Activated T-cell treated with anti-CD3 and anti-CD28 coated beads, Interleukin-2, amount 50 U/mL, for 4 hours (primary cell): ENCODE results near the gene MFSD6. TPM values are rescaled to one million over a fixed set of nuclear protein-coding genes. Genes with fewer than 3 reads are reported as not detected.

Experiments
- ATAC-seq, 2 donors: fragments of 200-7000 bp; cut with Tn5 transposase; one replicate each; pipeline ENCODE4 v1.10.0; 2021
- DNase-seq: peaks from one replicate; pipeline ENCODE4 v3.0.0-alpha.2; 2020
- H3K27me3 Mint-ChIP-seq: one replicate; pipeline ENCODE4 v1.8.0; 2021; ENCODE audit warnings: low read depth, mixed read lengths
- H3K36me3 Mint-ChIP-seq: one replicate; pipeline ENCODE4 v1.8.0; 2022; ENCODE audit warnings: mixed read lengths; ENCODE audit not compliant: insufficient read depth
- H3K4me1 Mint-ChIP-seq: one replicate; pipeline ENCODE4 v1.8.0; 2021; ENCODE audit warnings: low read depth, mixed read lengths
- H3K4me3 Mint-ChIP-seq: one replicate; pipeline ENCODE4 v1.8.0; 2021; ENCODE audit warnings: mild to moderate bottlenecking, moderate library complexity, mixed read lengths
- H3K9me3 Mint-ChIP-seq: one replicate; pipeline ENCODE4 v1.8.0; 2021; ENCODE audit warnings: mixed read lengths
- total RNA-seq, 3 donors: library from RNA; stranded (reverse); gene quantifications; one replicate each; pipeline ENCODE4 v1.2.1, GENCODE V29; 2021

The MFSD6 gene
- total RNA-seq, 3 donors from 2014 or later: 38.2 to 42.1 (median 41.0) TPM

DNA sequence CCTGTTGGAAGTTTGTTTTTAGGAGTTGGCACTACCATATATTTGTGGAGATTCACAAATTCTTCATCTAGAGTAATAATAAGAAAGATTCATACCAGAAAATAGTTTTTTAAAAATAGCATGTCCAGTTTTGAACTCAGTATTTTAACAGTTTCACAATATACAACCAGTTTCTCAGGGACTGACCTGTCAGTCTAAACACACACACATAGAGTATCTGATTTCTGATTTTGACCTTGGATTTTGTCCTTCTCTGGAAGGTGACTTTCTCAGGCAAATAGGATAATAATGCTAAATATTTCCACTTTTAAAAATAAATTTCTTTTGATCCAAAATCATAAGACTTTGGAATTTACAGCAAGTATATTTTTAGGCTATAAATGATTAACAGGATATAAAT, 32.0 kb downstream of the MFSD6 start:
- DNase-seq (no peak), ATAC-seq (no peak)
- Mint-ChIP-seq H3K36me3 (peaks cover 44% of the 10 kb centered on the region), H3K9me3 (no peaks in the 10 kb centered on the region), H3K4me1 (peaks cover 80% of the 10 kb centered on the region), H3K27me3 (no peaks in the 10 kb centered on the region), H3K4me3 (no peak overlapping the region)

DNA sequence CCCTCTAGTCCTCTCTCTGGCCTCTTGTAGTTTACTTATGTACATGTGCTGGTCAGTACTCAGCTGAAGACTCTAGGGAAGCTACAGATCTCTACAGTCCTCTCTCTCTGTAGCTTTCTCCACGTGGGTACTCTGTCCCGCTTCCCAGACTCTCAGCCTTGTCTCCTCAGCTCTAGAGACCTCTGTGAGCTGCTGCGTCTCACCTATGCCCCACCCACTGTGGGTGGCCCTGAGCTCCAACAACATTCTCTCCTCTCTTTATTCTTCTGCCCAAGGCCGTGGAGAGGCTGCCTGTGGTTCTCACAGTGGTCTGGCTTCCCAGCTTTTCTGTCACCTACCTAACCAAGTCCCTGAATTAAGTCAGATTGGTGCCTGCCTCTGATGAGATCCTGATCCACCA, 33.4 kb downstream of the MFSD6 start:
- ATAC-seq (no peak), DNase-seq (no peak)
- Mint-ChIP-seq H3K4me3 (no peak overlapping the region), H3K36me3 (peaks cover 33% of the 10 kb centered on the region), H3K27me3 (no peaks in the 10 kb centered on the region), H3K4me1 (peaks cover 76% of the 10 kb centered on the region), H3K9me3 (no peaks in the 10 kb centered on the region)

DNA sequence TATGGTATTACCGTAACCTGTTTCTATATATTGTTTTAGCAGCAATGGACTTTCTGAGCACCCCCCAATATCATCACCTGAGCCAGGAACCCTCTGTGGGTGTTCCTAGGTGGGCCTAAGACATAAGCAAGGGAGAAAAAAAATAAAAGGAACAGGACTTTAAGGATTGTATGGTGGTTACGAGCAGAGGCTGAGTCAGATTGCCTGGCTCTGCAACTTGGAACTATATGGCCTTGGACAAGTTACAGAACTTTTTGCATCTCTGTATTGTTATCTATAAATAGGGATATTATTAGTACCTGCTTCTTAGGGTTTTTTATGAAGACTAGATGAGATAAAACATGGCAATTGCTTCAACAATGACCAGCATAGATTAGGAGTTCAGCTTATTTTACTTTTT, 34.9 kb downstream of the MFSD6 start:
- H3K27me3 Mint-ChIP-seq: no peaks in the 10 kb centered on the region
- peaks cover 75% of the 10 kb centered on the region for H3K4me1 Mint-ChIP-seq
- H3K4me3 Mint-ChIP-seq: no peak overlapping the region
- peaks cover 24% of the 10 kb centered on the region for H3K36me3 Mint-ChIP-seq
- no peak for ATAC-seq
- DNase-seq: no peak
- H3K9me3 Mint-ChIP-seq: no peaks in the 10 kb centered on the region

DNA sequence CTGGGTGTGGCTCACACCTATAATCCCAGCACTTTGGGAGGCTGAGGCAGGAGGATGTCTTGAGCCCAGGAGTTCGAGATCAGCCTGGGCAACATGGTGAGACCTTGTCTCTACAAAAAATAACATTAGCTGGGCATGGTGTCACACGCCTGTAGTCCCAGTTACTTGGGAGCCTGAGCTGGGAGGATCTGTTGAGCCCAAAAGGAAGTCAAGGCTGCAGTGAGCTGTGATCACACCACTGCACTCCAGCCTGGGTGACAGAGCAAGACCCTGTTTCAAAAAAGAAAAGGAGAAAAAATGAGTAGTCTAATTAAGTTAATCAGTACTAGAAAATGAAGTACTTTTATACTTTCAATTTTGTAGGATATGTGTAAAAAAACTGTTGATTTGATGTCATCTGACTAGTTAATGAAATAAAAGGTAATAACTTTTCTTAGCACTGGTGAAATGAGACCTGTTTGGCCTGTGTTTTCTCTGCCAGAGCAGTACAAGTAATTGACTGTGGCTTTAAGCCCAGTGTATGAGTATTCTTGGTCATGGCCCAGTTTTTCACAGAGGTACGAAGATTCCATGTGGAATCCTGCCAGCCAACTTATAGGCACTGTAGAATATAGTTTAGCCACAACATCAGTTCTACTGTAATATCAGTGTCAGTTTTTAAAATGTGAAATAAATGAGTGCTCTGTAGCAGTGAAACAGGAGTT, 35.8 kb downstream of the MFSD6 start:
- peaks cover 24% of the 10 kb centered on the region for H3K36me3 Mint-ChIP-seq
- DNase-seq (no peak), ATAC-seq (no peak)
- H3K9me3 Mint-ChIP-seq: no peaks in the 10 kb centered on the region
- peaks cover 74% of the 10 kb centered on the region for H3K4me1 Mint-ChIP-seq
- H3K27me3 Mint-ChIP-seq: no peaks in the 10 kb centered on the region
- H3K4me3 Mint-ChIP-seq: no peak overlapping the region

DNA sequence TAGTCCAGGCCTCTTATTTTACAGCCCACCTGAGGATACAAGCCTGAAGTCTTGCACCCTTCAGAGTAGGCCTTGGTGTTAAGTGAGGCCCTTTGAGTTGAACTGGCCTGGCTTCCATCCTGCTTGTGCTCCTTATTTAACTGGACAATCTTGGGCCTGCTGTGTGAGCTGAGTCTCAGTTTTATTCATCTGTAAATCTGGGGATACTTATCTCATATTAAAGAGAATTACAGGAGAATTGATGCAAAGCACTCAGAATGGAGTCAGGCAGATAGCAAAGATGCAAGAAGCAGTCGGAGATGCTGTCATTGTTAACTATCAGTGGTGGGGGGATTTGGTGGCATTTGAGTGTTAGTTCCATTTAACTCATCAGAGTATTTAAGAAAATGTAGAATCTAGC, 36.8 kb downstream of the MFSD6 start:
- Mint-ChIP-seq H3K9me3 (no peaks in the 10 kb centered on the region), H3K4me1 (peaks cover 66% of the 10 kb centered on the region)

DNA sequence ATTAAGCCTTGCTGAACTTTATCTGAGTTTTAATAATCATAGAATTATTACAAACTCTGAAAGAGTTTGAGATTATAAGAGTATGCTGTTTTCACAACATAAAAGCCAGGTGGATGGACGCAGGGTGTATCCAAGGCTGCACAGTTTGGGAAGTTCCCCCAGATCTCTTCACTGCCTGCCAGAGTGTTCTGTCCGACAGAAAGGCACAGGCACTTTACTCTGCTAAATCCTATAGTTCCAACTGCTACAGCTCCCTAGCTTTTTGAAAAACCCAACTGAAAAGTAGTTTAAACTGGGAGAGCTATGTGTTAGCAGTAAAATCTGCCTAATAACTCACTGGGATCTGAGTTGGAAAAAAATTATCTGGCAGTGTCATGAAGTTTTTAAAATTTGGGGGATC, 38.0 kb downstream of the MFSD6 start:
- Mint-ChIP-seq H3K9me3 (no peaks in the 10 kb centered on the region), H3K4me3 (no peak overlapping the region), H3K27me3 (no peaks in the 10 kb centered on the region), H3K36me3 (peaks cover 23% of the 10 kb centered on the region), H3K4me1 (peaks cover 62% of the 10 kb centered on the region)
- ATAC-seq (no peak), DNase-seq (no peak)

More for the DNA sequence above, 36.8 kb downstream of the MFSD6 start:
- H3K36me3 Mint-ChIP-seq: peaks cover 21% of the 10 kb centered on the region
- no peak overlapping the region for H3K4me3 Mint-ChIP-seq
- DNase-seq (no peak), ATAC-seq (no peak)
- H3K27me3 Mint-ChIP-seq: no peaks in the 10 kb centered on the region

DNA sequence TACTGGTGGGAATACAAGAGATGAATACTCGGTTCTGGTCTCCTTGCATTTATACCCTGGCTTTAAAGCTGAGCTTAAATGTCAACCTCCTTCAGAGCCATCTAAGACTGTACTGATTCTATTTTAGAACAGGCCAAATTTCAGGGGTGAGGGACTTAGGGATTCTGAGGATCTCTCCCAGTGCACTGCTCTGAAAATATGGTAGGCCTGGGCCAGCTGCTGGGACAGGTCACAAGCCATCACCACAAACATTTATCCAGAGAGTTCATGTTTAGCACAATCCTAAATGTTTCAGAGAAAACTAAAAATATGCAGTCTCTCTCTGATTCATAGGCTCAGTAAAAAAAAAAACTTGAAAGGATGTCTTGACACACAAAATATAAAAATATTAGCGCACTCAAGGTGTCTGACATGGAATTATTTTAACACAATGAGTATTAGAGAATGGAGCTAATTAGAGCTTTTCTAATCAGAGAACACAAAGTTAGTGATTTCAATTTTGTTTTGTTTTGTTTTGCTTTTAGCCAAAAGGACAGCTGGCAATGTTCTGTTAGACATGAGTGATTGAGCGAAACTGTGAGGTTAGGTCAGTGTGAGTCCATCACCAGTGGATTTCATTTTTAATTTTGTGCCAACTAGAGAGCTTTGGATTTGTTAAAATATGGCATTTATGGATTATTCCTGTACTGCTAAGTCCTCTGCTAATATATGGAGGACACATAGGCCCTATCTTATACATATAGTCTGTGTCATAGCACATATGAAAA, 38.8 kb downstream of the MFSD6 start:
- Mint-ChIP-seq H3K36me3 (peaks cover 19% of the 10 kb centered on the region), H3K4me3 (no peak overlapping the region), H3K9me3 (no peaks in the 10 kb centered on the region), H3K27me3 (no peaks in the 10 kb centered on the region), H3K4me1 (peaks cover 62% of the 10 kb centered on the region)
- ATAC-seq: no peak
- DNase-seq: no peak

DNA sequence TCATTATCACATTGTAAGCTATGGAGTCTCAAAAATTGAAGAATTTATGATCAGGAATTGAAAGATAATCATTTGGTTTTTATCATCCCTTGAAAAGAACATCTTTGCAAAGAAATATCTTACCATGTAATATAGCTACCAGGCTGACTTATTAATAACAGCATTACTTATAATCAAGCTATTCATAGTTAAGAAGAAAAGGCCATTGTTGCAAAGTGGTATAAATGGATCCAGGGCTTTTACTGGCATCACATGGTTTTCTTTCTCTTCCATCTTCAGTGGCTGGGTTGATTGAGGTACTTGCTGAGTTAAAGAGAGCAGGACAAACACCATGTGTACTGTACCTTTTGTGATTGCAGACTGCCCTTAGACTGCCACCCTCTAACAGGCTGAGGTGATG, 39.6 kb downstream of the MFSD6 start:
- Mint-ChIP-seq H3K4me3 (no peak overlapping the region), H3K4me1 (peaks cover 60% of the 10 kb centered on the region), H3K9me3 (no peaks in the 10 kb centered on the region), H3K36me3 (peaks cover 15% of the 10 kb centered on the region), H3K27me3 (no peaks in the 10 kb centered on the region)
- no peak for DNase-seq
- no peak for ATAC-seq

DNA sequence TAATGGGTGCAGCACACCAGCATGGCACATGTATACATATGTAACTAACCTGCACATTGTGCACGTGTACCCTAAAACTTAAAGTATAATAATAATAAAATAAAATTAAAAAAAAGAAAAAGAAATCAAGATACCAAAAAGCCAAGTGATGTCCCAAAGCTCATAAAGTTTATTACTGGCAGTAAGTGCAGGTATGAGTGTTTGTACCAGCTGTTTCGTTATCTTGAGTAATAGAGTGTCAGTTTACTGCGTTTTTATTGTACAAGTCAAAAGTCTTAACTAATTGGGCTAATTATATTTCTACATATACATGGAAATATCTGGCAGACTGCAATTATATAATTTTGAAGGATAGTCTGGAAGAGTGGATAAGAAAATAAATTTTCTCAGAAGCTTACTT, 41.8 kb downstream of the MFSD6 start:
- ATAC-seq: no peak
- Mint-ChIP-seq H3K36me3 (peaks cover 27% of the 10 kb centered on the region), H3K4me1 (peaks cover 44% of the 10 kb centered on the region), H3K9me3 (no peaks in the 10 kb centered on the region), H3K4me3 (no peak overlapping the region), H3K27me3 (no peaks in the 10 kb centered on the region)
- no peak for DNase-seq

DNA sequence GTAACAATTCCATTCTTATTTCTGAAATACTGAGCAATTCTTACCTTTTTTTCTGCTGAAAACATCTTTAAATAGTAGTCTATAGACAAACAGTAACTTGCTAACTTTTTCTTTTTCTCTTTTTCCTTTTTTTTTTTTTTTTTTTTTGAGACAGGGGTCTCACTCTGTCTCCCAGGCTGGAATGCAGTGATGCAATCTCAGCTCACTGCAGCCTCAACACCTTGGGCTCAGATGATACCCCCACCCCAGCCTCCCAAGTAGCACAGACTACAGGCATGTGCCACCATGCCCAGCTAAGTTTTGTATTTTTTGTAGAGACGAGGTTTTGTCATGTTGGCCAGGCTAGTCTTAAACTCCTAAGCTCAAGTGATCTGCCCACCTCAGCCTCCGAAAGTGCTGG, 42.2 kb downstream of the MFSD6 start:
- ATAC-seq (no peak), DNase-seq (no peak)
- Mint-ChIP-seq H3K27me3 (no peaks in the 10 kb centered on the region), H3K4me1 (peaks cover 43% of the 10 kb centered on the region), H3K9me3 (no peaks in the 10 kb centered on the region), H3K4me3 (no peak overlapping the region), H3K36me3 (peaks cover 27% of the 10 kb centered on the region)

DNA sequence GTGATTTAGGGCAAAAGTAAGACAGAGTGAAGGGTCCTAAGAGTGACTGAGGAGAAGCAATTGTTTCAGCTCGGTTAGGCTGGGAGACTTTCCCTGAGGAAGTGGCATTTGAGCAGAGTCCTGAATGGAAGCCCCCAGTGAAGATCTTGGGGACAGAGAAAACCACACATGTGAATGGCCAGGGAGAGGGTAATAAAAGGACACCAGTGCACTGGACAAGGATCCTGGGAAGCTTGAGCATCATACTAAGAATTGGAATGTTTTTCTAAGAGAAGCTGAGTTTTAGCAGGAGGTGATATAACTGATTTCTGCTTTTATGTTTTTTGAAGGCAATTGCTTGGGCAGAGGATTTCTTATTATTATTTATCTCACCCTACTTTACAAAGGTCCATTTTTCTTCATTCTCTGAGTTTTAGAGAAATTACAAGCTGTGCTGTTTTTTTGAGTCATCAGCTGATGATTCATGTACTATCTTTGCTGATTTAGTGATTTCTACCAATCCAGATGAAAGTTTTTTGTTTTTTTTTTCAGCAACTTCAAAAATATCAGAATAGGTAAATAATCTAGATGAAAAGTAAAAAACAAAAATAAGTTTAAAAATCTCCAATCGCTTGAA, 43.5 kb downstream of the MFSD6 start:
- no peaks in the 10 kb centered on the region for H3K9me3 Mint-ChIP-seq
- DNase-seq (no peak), ATAC-seq (peak in 1 of 2 donors; percentile 27)
- H3K4me3 Mint-ChIP-seq: no peak overlapping the region
- peaks cover 33% of the 10 kb centered on the region for H3K36me3 Mint-ChIP-seq
- H3K27me3 Mint-ChIP-seq: no peaks in the 10 kb centered on the region
- H3K4me1 Mint-ChIP-seq: peaks cover 38% of the 10 kb centered on the region

DNA sequence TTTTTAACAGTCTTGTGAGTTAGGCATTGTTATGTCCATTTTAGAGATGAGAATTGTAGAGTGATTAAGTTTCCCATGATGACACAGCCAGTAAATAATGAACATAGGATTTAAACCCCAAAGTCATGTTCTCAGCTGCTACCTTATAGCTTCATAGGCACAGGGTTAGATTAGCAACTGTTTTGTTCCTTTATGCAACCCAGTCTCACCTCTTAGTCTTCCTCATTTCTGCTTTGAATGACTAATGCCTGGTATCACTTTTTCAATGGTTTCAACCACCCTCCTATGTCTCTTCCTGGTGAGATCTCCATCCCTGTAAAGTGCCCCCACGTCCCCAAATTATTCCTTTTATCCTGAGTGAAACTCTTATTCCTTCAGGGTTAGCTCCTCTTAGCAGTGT, 44.3 kb downstream of the MFSD6 start:
- Mint-ChIP-seq H3K27me3 (no peaks in the 10 kb centered on the region), H3K36me3 (peaks cover 39% of the 10 kb centered on the region), H3K4me1 (peaks cover 38% of the 10 kb centered on the region), H3K4me3 (no peak overlapping the region), H3K9me3 (no peaks in the 10 kb centered on the region)
- DNase-seq (no peak), ATAC-seq (peak; percentile 30 to 35)

DNA sequence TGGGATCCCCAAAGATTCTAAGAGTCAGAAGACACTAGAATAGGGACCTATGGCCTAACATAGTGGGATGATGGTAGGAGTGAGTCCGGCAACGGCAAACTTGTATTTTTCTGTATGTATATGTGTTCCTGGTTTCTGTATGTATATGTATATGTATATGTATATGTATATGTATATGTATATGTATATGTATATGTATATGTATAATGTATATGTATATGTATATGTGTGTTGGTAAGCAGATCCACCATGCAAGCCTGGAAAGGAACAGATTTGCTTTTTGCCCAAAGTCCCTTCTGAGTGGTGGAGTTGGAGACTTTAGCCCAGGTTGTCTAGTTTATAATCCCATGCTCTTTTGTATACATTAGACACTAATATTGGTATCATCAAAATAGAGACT, 46.6 kb downstream of the MFSD6 start:
- ATAC-seq (no peak), DNase-seq (no peak)
- Mint-ChIP-seq H3K36me3 (peaks cover 42% of the 10 kb centered on the region), H3K4me3 (no peak overlapping the region), H3K27me3 (no peaks in the 10 kb centered on the region), H3K9me3 (no peaks in the 10 kb centered on the region), H3K4me1 (peaks cover 46% of the 10 kb centered on the region)

DNA sequence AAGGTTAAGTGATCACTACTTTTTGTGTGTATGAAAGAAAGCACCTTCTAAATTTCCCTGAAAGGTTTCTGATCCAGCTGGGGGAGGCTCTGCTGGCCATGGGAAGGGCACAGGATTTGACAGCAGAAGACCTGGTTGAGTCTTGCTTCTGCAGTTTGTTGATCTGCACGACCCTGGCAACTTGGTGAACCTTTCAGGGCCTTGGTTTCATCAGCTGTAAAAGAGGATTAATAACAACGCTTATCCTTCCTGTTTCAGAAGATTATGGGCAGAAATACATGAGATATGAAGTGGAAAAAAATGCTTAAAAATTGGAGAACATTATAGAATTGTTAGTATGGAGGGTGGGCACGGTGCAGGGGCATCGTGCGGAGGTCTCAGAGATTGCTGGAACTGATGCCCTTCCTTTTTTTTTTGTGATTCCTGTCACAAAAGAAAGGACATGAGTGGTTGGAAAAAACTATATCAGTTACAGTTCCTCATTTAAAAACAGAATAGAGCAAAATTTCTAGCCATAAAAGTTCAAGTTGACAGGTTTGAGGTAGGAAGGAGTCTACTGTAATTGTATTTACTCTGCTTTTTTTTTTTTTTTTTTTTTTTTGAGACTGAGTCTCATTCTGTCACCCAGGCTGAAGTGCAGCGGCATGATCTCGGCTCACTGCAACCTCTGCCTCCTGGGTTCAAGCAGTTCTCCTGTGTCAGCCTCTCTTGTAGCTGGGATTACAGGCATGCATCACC, 47.4 kb downstream of the MFSD6 start:
- Mint-ChIP-seq H3K4me1 (peaks cover 50% of the 10 kb centered on the region), H3K9me3 (no peaks in the 10 kb centered on the region), H3K36me3 (peaks cover 45% of the 10 kb centered on the region), H3K27me3 (no peaks in the 10 kb centered on the region), H3K4me3 (no peak overlapping the region)
- no peak for ATAC-seq
- no peak for DNase-seq
